GM19438 (cell line): ENCODE data around the gene MPC1.
"Not testable (repeated sequence)": the region's sequence is repeated elsewhere in the genome, so short reads cannot be mapped to it uniquely, and the experiment has no call there.

Source experiments
- ATAC-seq: cut with Tn5 transposase; IDR thresholded peaks from one replicate; pipeline ENCODE4 v1.9.1; 2021; ENCODE audit warnings: low read depth; ENCODE audit not compliant: unreplicated experiment

The MPC1 gene

GRCh38 chr6:166351715-166352285 is 30.9 kb downstream of the MPC1 start:
- ATAC-seq = peak; percentile 70

GRCh38 chr6:166348305-166348949 is 34.3 kb downstream of the MPC1 start:
- ATAC-seq = no peak

GRCh38 chr6:166346965-166347364 is 35.8 kb downstream of the MPC1 start:
- no peak for ATAC-seq

- no peak for ATAC-seq
Observed at GRCh38 chr6:166346449-166346848, 36.3 kb downstream of the MPC1 start.

- ATAC-seq = not testable (repeated sequence)
Observed at GRCh38 chr6:166345672-166346071, 37.1 kb downstream of the MPC1 start.

- not testable (repeated sequence) for ATAC-seq
Observed at GRCh38 chr6:166344921-166345320, 37.8 kb downstream of the MPC1 start.

- ATAC-seq = no peak
Observed at GRCh38 chr6:166344240-166344639, 38.5 kb downstream of the MPC1 start.

- ATAC-seq = peak; percentile 26
Observed at GRCh38 chr6:166343150-166343487, 39.6 kb downstream of the MPC1 start.

- ATAC-seq = peak; percentile 94
Observed at GRCh38 chr6:166342349-166343149, 40.2 kb downstream of the MPC1 start, which contains the start of gene SFT2D1. Gene SFT2D1, minus strand, starts transcription at chr6:166342545. Its CDS starts 64 bp downstream, at chr6:166342481.

GRCh38 chr6:166341977-166342348 is 40.8 kb downstream of the MPC1 start:
- ATAC-seq = peak; percentile 6

GRCh38 chr6:166341464-166341863 is 41.3 kb downstream of the MPC1 start:
- no peak for ATAC-seq

GRCh38 chr6:166338854-166339253 is 43.9 kb downstream of the MPC1 start:
- ATAC-seq = no peak

- no peak for ATAC-seq
Observed at GRCh38 chr6:166336847-166337246, 45.9 kb downstream of the MPC1 start.

GRCh38 chr6:166335378-166336302 is 47.1 kb downstream of the MPC1 start:
- ATAC-seq = no peak

- no peak for ATAC-seq
Observed at GRCh38 chr6:166334878-166335277, 47.9 kb downstream of the MPC1 start.

GRCh38 chr6:166333172-166333995 is 49.4 kb downstream of the MPC1 start:
- ATAC-seq = peak; percentile 69

- no peak for ATAC-seq
Observed at GRCh38 chr6:166331503-166332415, 51.0 kb downstream of the MPC1 start.

- no peak for ATAC-seq
Observed at GRCh38 chr6:166330612-166331011, 52.1 kb downstream of the MPC1 start.
